PC-9 (cell line): ENCODE results near the gene MYLK3. TPM values are rescaled to one million over a fixed set of nuclear protein-coding genes. Genes with fewer than 3 reads are reported as not detected.

ENCODE experiments used
- BruUV-seq: library from RNA; stranded (reverse); fragments of 400-500 nt; replicated peaks from 2 replicates; lab custom pipeline; 2021; lab: Mats Ljungman, UMichigan
- CTCF ChIA-PET: fragments of 300-600 bp; sonication (Branson Sonifier 250); formaldehyde crosslinking; loops from one replicate; lab custom pipeline; 2022; ENCODE audit warnings: antibody characterized with exemption; lab: Charles Lee
- POLR2A ChIA-PET: fragments of 300-600 bp; sonication (Branson Sonifier 250); formaldehyde crosslinking; loops from one replicate; lab custom pipeline; 2022; ENCODE audit warnings: antibody characterized with exemption; ENCODE audit not compliant: unreplicated experiment; lab: Charles Lee
- DNase-seq, 2 experiments: peaks; one replicate each; pipeline versions ENCODE4 v3.0.0 to v3.0.0-alpha.2; 2015 to 2022; ENCODE audit warnings: mixed read lengths in 1 of 2
- H2AFZ ChIP-seq: fragments of 200-600 bp; sonication (generic); 2 replicates; pipeline ENCODE4 v1.8.1; 2017; ENCODE audit warnings: antibody characterized with exemption
- H3F3A ChIP-seq: fragments of 200-600 bp; sonication (generic); 2 replicates; pipeline ENCODE4 v1.8.1; 2017; ENCODE audit warnings: antibody characterized with exemption, mild to moderate bottlenecking, low read depth; ENCODE audit not compliant: insufficient read depth
- H3K27ac ChIP-seq: fragments of 200-600 bp; sonication (generic); 2 replicates; pipeline ENCODE4 v1.6.1; 2016; ENCODE audit warnings: mixed run types
- H3K27me3 ChIP-seq: fragments of 200-600 bp; sonication (generic); 2 replicates; pipeline ENCODE4 v1.6.1; 2016; ENCODE audit warnings: low read depth, mixed run types; ENCODE audit not compliant: insufficient read depth
- H3K36me3 ChIP-seq: fragments of 200-600 bp; sonication (generic); 2 replicates; pipeline ENCODE4 v1.6.1; 2016; ENCODE audit warnings: low read depth, mixed run types
- H3K4me1 ChIP-seq: fragments of 200-600 bp; sonication (generic); replicated peaks from 2 replicates; pipeline ENCODE4 v1.6.1; 2016; ENCODE audit warnings: mixed run types; ENCODE audit not compliant: insufficient read depth
- H3K4me2 ChIP-seq: fragments of 200-600 bp; sonication (generic); 2 replicates; pipeline ENCODE4 v1.6.1; 2017; ENCODE audit warnings: mixed run types
- H3K4me3 ChIP-seq: fragments of 200-600 bp; sonication (generic); 2 replicates; pipeline ENCODE4 v1.6.1; 2016; ENCODE audit warnings: mixed run types
- H3K79me2 ChIP-seq: fragments of 200-600 bp; sonication (generic); 2 replicates; pipeline ENCODE4 v1.6.1; 2017; ENCODE audit warnings: low read depth, mixed run types
- H3K9me2 ChIP-seq: fragments of 200-600 bp; sonication (generic); 2 replicates; pipeline ENCODE4 v1.8.1; 2017; ENCODE audit warnings: mild to moderate bottlenecking; ENCODE audit not compliant: insufficient read depth
- H3K9me3 ChIP-seq: fragments of 200-600 bp; sonication (generic); 2 replicates; pipeline ENCODE4 v1.8.1; 2016; ENCODE audit warnings: low read depth; ENCODE audit not compliant: insufficient read depth
- H4K20me1 ChIP-seq: fragments of 200-600 bp; sonication (generic); 2 replicates; pipeline ENCODE4 v1.8.1; 2017; ENCODE audit not compliant: insufficient read depth
- EZH2 ChIP-seq: fragments of 200-600 bp; sonication (generic); IDR thresholded peaks from 2 replicates; pipeline ENCODE4 v1.8.0; 2017; ENCODE audit warnings: antibody characterized with exemption, low read depth
- intact Hi-C: fragments of 100-400 bp; cut with micrococcal nuclease; formaldehyde crosslinking; loops from one replicate; pipeline ENCODE4 v1.10.0; 2022; ENCODE audit not compliant: unreplicated experiment
- total RNA-seq: library from RNA; stranded (reverse); gene quantifications from 2 replicates; pipeline ENCODE4 v1.2.3, GENCODE V29; 2021
- TF ChIP-seq, protein P1 (sequence below): fragments of 200-600 bp; sonication (generic); conservative IDR thresholded peaks from 2 replicates; pipeline ENCODE4 v1.6.1; 2017; ENCODE audit warnings: mixed run types, antibody characterized with exemption, mild to moderate bottlenecking, moderate library complexity

The MYLK3 gene
- total RNA-seq, 1 experiment from 2014 or later, result 0.68 TPM

DNA sequence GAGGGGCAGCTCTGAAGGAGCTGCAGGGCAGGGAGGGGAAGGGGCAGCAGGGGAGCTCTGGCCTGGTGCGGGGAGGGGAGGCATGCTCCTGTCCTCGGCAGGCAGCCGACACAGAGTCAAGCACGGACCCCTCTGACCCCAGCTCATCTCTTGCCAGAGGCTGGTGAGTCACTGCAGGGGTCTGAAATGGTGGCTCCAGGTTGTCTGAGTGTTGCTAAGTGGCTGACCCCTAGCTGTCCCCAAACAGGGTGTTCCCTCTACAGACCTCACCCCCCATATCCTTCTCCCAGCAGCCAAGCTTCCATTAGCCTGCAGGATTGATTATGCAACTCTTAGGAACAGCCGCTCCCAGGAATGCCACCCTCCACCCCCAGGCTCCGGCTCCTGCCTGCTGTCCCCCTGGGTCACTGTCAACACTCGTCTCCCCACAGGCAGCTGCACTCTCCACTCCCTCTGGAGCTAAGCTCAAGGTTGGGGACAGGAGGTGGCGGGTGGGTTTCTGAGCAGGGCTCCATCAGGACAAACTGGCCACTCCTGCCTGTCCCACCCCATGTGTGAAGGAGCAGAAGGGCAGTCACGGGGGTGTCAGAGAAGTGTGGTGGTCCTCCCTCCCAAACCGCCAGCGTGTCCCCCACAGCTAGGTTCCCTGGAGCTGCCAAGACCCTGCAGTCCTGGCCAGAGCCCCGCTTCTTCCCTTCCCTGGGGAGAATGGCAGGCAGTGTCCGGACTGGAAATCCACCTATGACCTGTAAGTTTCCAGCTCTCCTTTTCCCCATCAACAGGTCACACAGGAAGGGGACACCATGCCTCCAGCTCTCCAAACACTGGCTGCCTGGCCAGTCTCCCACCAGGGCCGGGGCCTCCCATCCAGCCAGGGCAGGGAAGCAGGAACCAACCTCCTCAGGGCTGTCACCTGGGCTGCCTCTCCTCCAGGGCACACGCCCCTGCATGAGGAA lies 1.0 kb downstream of the MYLK3 start:
- intact Hi-C loops, result no loop called here
- ChIA-PET POLR2A (no interaction called here), CTCF (no interaction called here)
- no peaks in the 10 kb centered on the region for H3K27me3 ChIP-seq
- no peaks in the 10 kb centered on the region for H3K9me3 ChIP-seq
- TF ChIP-seq, protein P1, sequence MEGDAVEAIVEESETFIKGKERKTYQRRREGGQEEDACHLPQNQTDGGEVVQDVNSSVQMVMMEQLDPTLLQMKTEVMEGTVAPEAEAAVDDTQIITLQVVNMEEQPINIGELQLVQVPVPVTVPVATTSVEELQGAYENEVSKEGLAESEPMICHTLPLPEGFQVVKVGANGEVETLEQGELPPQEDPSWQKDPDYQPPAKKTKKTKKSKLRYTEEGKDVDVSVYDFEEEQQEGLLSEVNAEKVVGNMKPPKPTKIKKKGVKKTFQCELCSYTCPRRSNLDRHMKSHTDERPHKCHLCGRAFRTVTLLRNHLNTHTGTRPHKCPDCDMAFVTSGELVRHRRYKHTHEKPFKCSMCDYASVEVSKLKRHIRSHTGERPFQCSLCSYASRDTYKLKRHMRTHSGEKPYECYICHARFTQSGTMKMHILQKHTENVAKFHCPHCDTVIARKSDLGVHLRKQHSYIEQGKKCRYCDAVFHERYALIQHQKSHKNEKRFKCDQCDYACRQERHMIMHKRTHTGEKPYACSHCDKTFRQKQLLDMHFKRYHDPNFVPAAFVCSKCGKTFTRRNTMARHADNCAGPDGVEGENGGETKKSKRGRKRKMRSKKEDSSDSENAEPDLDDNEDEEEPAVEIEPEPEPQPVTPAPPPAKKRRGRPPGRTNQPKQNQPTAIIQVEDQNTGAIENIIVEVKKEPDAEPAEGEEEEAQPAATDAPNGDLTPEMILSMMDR, result no peak
- no peak for TF ChIP-seq EZH2
- DNase-seq, result no peak
- no peaks in the 10 kb centered on the region for H3K4me1 ChIP-seq
- H3K79me2 ChIP-seq, result no peaks in the 10 kb centered on the region
- no peaks in the 10 kb centered on the region for H3K36me3 ChIP-seq
- H4K20me1 ChIP-seq, result no peaks in the 10 kb centered on the region
- BruUV-seq, result no TSS peak
- no peak overlapping the region for H3K27ac ChIP-seq
- no peaks in the 10 kb centered on the region for H3K9me2 ChIP-seq
- 0 out of 2 replicates have a peak, but pooled peaks cover 3% of the 10 kb centered on the region for H3F3A ChIP-seq
- H3K4me3 ChIP-seq, result no peak overlapping the region
- H3K4me2 ChIP-seq, result no peak overlapping the region
- H2AFZ ChIP-seq, result no peak overlapping the region

DNA sequence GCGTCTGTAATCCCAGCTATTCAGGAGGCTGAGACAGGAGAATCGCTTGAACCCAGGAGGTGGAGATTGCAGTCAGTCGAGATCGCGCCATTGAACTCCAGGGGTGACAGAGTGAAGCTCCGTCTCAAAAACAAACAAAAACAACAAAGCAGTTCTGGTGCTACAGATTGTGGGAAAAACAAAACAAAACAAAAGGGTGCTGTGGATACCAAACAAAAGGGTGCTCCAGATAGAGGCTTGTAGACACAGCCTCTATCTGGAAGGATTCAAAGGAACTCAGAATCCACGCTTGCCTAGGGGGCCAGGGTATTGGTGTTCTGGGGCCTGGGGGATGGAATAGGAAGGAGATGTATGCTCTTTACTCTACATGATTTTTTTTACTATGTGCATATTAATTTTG lies 2.5 kb downstream of the MYLK3 start:
- CTCF ChIA-PET, result no interaction called here

DNA sequence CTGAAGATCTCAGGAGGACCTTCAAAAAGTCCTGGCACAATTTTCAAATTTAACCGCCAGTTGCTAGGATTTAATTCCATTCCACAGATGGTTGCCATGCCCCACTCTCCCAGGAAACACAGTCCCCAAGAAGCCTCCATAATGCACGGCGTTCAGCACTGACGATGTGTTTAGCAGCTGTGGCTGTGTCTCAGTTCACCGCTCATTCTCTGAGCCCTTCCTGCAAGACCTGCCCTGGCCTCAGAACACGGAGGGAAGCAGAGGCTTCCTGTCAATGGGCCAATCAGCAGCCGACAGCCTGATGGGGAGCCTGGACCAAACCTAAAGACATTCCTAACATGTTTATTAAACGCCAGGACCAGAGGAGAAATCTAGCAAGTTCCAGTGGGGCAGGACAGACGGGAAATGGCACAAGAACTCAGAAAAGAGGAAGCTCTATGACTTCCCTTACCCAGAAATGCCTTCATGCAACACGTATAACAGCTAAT lies 4.9 kb downstream of the MYLK3 start:
- CTCF ChIA-PET, result no interaction called here
- Histone ChIP-seq H3K27me3 (no peaks in the 10 kb centered on the region), H2AFZ (no peak overlapping the region), H3K27ac (no peak overlapping the region), H3K9me3 (no peaks in the 10 kb centered on the region), H3K4me1 (no peaks in the 10 kb centered on the region), H3K4me2 (no peak overlapping the region), H3F3A (no peaks in the 10 kb centered on the region), H3K9me2 (no peaks in the 10 kb centered on the region), H3K79me2 (no peaks in the 10 kb centered on the region), H3K36me3 (no peaks in the 10 kb centered on the region), H3K4me3 (no peak overlapping the region), H4K20me1 (no peaks in the 10 kb centered on the region)
- no TSS peak for BruUV-seq
- intact Hi-C loops, result no loop called here
- no peak for DNase-seq
- no peak for TF ChIP-seq EZH2
- TF ChIP-seq, protein P1, result no peak
- POLR2A ChIA-PET, result no interaction called here

More for the DNA sequence above, 2.5 kb downstream of the MYLK3 start:
- Histone ChIP-seq H3K36me3 (no peaks in the 10 kb centered on the region), H3K9me2 (no peaks in the 10 kb centered on the region), H3K27me3 (no peaks in the 10 kb centered on the region), H3K4me2 (no peak overlapping the region), H3F3A (no peaks in the 10 kb centered on the region), H4K20me1 (no peaks in the 10 kb centered on the region), H3K27ac (no peak overlapping the region), H3K4me3 (no peak overlapping the region), H3K9me3 (no peaks in the 10 kb centered on the region), H3K79me2 (no peaks in the 10 kb centered on the region), H2AFZ (no peak overlapping the region), H3K4me1 (no peaks in the 10 kb centered on the region)
- TF ChIP-seq, protein P1, result no peak
- no peak for TF ChIP-seq EZH2
- DNase-seq, result no peak
- POLR2A ChIA-PET, result no interaction called here
- intact Hi-C loops, result no loop called here
- BruUV-seq, result no TSS peak
